ENCODE results near the gene MRC1.

MRC1 gene

DNA sequence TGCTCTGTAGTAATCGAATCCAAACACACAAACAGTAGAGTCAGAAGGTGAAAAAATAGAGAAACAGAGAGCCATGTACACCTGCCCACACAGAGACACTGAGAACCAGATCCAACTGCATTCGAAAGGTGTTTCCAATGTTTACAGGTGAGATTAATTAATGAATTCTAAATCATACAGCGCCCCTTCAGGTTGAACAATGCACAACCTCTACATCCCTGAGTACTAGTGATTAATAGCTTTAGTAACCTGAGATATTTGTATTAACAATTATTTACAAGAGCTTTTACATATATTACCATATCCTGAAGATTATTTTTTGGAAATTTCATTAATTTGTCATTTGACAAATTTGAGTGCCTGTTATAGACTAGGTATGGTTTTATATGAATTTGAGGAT lies 7.6 kb upstream of the MRC1 start:
- H3K27ac ChIP-seq (ENCODE audit: extremely low read depth, low read depth, low read length) = no peak overlapping the region
- CTCF ChIA-PET = interaction anchor here (0.7 to 1.3 kb wide), 3 partner anchors 10 to 44 kb away, joined by 3 to 4 read pairs (median 3); no protein-coding TSS in a partner anchor
- no peak for TF ChIP-seq ZNF366 (tag by site-specific recombination; conservative IDR thresholded peaks at IDR 0.05)
- no peak for TF ChIP-seq MEIS1 (CRISPR knock-in tag; IDR thresholded peaks at IDR 0.05; ENCODE audit: borderline replicate concordance)
- no peak for TF ChIP-seq KLF10 (tag by site-specific recombination; IDR thresholded peaks at IDR 0.05)
- no peak for TF ChIP-seq ZNF776 (tag by site-specific recombination; IDR thresholded peaks at IDR 0.05; ENCODE audit: borderline replicate concordance)
- TF ChIP-seq ZNF629 (tag by site-specific recombination; IDR thresholded peaks at IDR 0.05) = no peak
- TF ChIP-seq ZNF837 (tag by site-specific recombination; IDR thresholded peaks at IDR 0.05) = no peak
- TF ChIP-seq IKZF3 (tag by site-specific recombination; IDR thresholded peaks at IDR 0.05) = no peak
- TF ChIP-seq ZNF19 (tag by site-specific recombination; IDR thresholded peaks at IDR 0.05; ENCODE audit: low read depth) = no peak
- no peak for TF ChIP-seq ZFP69B (tag by site-specific recombination; IDR thresholded peaks at IDR 0.05)
- TF ChIP-seq, protein P1, sequence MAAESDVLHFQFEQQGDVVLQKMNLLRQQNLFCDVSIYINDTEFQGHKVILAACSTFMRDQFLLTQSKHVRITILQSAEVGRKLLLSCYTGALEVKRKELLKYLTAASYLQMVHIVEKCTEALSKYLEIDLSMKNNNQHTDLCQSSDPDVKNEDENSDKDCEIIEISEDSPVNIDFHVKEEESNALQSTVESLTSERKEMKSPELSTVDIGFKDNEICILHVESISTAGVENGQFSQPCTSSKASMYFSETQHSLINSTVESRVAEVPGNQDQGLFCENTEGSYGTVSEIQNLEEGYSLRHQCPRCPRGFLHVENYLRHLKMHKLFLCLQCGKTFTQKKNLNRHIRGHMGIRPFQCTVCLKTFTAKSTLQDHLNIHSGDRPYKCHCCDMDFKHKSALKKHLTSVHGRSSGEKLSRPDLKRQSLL (tag by site-specific recombination; IDR thresholded peaks at IDR 0.05) = no peak
- TF ChIP-seq KLF9 (tag by site-specific recombination; IDR thresholded peaks at IDR 0.05; ENCODE audit: low read depth) = no peak
- TF ChIP-seq GLIS2 (tag by site-specific recombination; IDR thresholded peaks at IDR 0.05) = no peak
- no peak for TF ChIP-seq SP3 (tag by site-specific recombination; IDR thresholded peaks at IDR 0.05)
- TF ChIP-seq ZNF785 (tag by site-specific recombination; IDR thresholded peaks at IDR 0.05) = no peak
- TF ChIP-seq YY1 (tag by site-specific recombination; IDR thresholded peaks at IDR 0.05) = no peak
- TF ChIP-seq ZNF335 (tag by site-specific recombination; conservative IDR thresholded peaks at IDR 0.05) = no peak
- no peak for TF ChIP-seq ZNF677 (tag by site-specific recombination; IDR thresholded peaks at IDR 0.05)
- TF ChIP-seq YY2 (tag by site-specific recombination; IDR thresholded peaks at IDR 0.05) = no peak
- H3K4me1 ChIP-seq (ENCODE audit: control insufficient read depth, insufficient read depth, low read length) = no peaks in the 10 kb centered on the region
- POLR2A ChIA-PET = no interaction called here
- H3K36me3 ChIP-seq (ENCODE audit: control insufficient read depth in 2 of 2, insufficient read depth in 1 of 2, low read length in 2 of 2) = no peaks in the 10 kb centered on the region
- no peak overlapping the region for H3K4me3 ChIP-seq (ENCODE audit: low read depth, low read length)
- no peaks in the 10 kb centered on the region for H3K9me3 ChIP-seq (ENCODE audit: control insufficient read depth, insufficient read depth, low read depth, low read length)

DNA sequence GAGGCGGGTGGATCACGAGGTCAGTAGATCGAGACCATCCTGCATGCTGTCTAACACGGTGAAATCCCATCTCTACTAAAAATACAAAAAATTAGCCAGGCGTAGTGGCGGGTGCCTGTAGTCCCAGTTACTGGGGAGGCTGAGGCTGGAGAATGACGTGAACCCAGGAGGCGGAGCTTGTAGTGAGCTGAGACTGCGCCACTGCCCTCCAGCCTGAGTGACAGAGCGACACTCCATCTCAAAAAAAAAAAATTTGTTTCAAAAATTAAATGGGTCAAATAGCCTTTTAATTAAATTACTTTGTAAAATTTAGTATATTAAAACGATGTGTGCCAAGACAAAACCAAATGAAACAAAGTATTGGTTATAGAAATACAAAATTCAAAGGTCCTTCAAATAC lies 6.8 kb upstream of the MRC1 start:
- H3K4me3 ChIP-seq (ENCODE audit: low read depth, low read length) = no peak overlapping the region
- POLR2A ChIA-PET = no interaction called here
- no peak for TF ChIP-seq SP7 (tag by site-specific recombination; IDR thresholded peaks at IDR 0.05)
- TF ChIP-seq ZFP41 (tag by site-specific recombination; IDR thresholded peaks at IDR 0.05; ENCODE audit: borderline replicate concordance) = no peak
- TF ChIP-seq, protein P2, sequence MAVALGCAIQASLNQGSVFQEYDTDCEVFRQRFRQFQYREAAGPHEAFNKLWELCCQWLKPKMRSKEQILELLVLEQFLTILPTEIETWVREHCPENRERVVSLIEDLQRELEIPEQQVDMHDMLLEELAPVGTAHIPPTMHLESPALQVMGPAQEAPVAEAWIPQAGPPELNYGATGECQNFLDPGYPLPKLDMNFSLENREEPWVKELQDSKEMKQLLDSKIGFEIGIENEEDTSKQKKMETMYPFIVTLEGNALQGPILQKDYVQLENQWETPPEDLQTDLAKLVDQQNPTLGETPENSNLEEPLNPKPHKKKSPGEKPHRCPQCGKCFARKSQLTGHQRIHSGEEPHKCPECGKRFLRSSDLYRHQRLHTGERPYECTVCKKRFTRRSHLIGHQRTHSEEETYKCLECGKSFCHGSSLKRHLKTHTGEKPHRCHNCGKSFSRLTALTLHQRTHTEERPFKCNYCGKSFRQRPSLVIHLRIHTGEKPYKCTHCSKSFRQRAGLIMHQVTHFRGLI (tag by site-specific recombination; IDR thresholded peaks at IDR 0.05) = no peak
- no peak for TF ChIP-seq ZNF274 (IDR thresholded peaks at IDR 0.05; ENCODE audit: low read length)
- TF ChIP-seq ZNF274 (tag by site-specific recombination; IDR thresholded peaks at IDR 0.05; ENCODE audit: borderline replicate concordance) = no peak
- TF ChIP-seq, protein P3, sequence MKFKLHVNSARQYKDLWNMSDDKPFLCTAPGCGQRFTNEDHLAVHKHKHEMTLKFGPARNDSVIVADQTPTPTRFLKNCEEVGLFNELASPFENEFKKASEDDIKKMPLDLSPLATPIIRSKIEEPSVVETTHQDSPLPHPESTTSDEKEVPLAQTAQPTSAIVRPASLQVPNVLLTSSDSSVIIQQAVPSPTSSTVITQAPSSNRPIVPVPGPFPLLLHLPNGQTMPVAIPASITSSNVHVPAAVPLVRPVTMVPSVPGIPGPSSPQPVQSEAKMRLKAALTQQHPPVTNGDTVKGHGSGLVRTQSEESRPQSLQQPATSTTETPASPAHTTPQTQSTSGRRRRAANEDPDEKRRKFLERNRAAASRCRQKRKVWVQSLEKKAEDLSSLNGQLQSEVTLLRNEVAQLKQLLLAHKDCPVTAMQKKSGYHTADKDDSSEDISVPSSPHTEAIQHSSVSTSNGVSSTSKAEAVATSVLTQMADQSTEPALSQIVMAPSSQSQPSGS (tag by site-specific recombination; IDR thresholded peaks at IDR 0.05; ENCODE audit: low read depth) = no peak
- no peak for TF ChIP-seq ZNF302 (tag by site-specific recombination; IDR thresholded peaks at IDR 0.05; ENCODE audit: low read depth)
- TF ChIP-seq KLF1 (tag by site-specific recombination; IDR thresholded peaks at IDR 0.05) = no peak
- TF ChIP-seq KLF16 (tag by site-specific recombination; IDR thresholded peaks at IDR 0.05) = no peak
- TF ChIP-seq ZNF433 (tag by site-specific recombination; IDR thresholded peaks at IDR 0.05; ENCODE audit: low read depth) = no peak
- TF ChIP-seq KLF9 (tag by site-specific recombination; IDR thresholded peaks at IDR 0.05; ENCODE audit: low read depth) = no peak
- no peak for TF ChIP-seq ZNF350 (tag by site-specific recombination; IDR thresholded peaks at IDR 0.05)
- no peak for TF ChIP-seq ZNF677 (tag by site-specific recombination; IDR thresholded peaks at IDR 0.05)
- TF ChIP-seq, protein P4, sequence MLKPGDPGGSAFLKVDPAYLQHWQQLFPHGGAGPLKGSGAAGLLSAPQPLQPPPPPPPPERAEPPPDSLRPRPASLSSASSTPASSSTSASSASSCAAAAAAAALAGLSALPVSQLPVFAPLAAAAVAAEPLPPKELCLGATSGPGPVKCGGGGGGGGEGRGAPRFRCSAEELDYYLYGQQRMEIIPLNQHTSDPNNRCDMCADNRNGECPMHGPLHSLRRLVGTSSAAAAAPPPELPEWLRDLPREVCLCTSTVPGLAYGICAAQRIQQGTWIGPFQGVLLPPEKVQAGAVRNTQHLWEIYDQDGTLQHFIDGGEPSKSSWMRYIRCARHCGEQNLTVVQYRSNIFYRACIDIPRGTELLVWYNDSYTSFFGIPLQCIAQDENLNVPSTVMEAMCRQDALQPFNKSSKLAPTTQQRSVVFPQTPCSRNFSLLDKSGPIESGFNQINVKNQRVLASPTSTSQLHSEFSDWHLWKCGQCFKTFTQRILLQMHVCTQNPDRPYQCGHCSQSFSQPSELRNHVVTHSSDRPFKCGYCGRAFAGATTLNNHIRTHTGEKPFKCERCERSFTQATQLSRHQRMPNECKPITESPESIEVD (tag by site-specific recombination; IDR thresholded peaks at IDR 0.05) = no peak

More for the DNA sequence above, 6.8 kb upstream of the MRC1 start:
- CTCF ChIA-PET = interaction anchor here (0.5 kb wide), 1 partner anchor 48 kb away, joined by 3 read pairs; no protein-coding TSS in a partner anchor
- H3K27ac ChIP-seq (ENCODE audit: extremely low read depth, low read depth, low read length) = no peak overlapping the region
- no peaks in the 10 kb centered on the region for H3K36me3 ChIP-seq (ENCODE audit: control insufficient read depth in 2 of 2, insufficient read depth in 1 of 2, low read length in 2 of 2)
- H3K4me1 ChIP-seq (ENCODE audit: control insufficient read depth, insufficient read depth, low read length) = no peaks in the 10 kb centered on the region
- H3K9me3 ChIP-seq (ENCODE audit: control insufficient read depth, insufficient read depth, low read depth, low read length) = no peaks in the 10 kb centered on the region

Measured in HEK293 (cell line).